NCI-H2196 treated with DMSO at 0.1 percent for 48 hours (cell line): Measurements from ENCODE around the gene ARHGAP30.
A peak's percentile ranks its signal among the peaks of the same experiment; 100 is the strongest.

Experiments used
- DNase-seq: peaks from one replicate; lab custom pipeline; 2025; ENCODE audit not compliant: unreplicated experiment; lab: John Stamatoyannopoulos, UW

The ARHGAP30 gene

GRCh38 chr1:161089938-161090337 is 20.2 kb upstream of the ARHGAP30 start:
- no peak for DNase-seq

DNA sequence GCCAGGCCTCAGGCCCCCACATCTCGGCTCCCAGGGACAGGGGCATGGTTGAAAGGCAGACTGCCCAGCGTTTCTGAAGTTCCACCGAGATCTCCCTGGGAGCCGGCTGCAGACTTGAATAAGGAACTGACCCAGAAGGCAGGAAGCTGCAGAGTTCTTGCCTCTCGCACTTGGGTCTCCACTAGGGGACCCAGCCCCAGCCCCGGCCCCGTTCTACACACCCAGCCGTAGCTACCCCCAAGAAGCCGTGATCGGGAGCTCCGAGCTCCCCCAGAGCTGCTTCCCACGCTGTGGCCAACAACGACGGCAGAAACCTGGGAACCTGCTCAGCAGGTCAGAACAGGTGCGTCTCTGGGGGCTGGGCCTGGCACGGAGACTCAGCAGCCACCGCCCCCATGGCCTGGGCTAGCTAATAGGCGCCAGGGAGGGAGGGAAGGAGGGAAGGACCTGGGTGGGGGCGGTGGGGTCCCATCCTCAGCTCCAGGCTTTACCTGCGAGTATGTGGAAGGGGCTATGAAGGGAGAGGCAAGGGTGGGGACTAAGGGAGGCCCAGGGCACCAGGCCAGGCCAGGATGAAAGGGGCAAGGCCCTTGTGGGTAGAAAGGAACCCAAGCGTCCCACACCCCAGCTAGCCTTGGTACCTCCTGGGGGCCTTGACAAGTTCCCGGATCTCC is 19.7 kb upstream of the ARHGAP30 start, which contains the start of gene NECTIN4:
Gene NECTIN4 (minus strand): TSS at position 308 of the 674 bp plus-strand sequence. CDS start 262 bp downstream, at position 46.
- no peak for DNase-seq

DNA sequence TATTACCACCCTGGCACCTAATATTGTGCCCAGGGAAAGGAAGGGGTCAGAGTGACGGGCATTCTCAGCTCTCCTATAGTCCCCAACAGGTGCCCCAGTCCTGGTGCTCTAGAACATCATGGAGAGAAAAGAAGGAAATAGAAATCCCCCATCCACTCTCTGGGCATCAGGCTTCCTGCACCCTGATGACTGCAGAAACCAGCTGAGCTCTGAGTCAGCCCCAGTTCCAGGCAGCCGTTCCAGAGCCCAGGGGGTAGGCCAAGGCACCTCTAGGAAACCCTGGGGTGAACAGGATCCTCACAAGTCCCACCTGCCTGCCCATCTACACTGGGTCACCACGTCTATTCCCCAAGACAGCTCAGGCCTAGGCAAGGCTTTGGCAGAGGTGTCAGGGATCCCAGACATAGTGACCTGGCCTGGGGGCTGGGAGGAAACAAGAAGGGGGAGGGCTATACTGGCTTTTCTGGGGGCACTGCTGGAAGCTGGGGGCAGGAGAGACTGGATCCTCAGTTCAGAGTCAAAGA is 19.0 kb upstream of the ARHGAP30 start:
- no peak for DNase-seq

DNA sequence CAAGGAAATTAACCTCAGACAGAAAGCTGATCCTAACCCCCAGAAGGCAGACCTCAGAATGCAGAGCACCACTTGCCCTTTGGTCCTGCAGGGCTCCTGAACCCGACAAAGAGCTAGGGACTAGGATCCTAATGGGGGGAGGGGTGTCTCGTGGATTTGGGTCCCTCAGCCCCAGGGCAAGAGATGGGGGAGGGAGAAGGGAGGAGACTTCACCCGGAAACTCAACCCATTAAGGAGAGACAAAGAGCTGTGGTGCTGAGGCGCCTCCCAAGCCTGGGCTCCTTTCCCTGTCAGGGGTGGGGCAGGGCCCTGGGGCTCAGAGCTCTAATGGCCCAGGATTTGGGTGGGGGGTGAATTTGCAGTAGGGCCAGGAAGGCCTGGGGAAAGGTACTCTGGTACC is 16.8 kb upstream of the ARHGAP30 start:
- DNase-seq, result no peak

- no peak for DNase-seq
Measured at GRCh38 chr1:161085165-161085564, 15.5 kb upstream of the ARHGAP30 start.

GRCh38 chr1:161084597-161084988 is 14.9 kb upstream of the ARHGAP30 start:
- DNase-seq, result no peak

GRCh38 chr1:161083748-161084596 is 14.3 kb upstream of the ARHGAP30 start:
- DNase-seq, result no peak

DNA sequence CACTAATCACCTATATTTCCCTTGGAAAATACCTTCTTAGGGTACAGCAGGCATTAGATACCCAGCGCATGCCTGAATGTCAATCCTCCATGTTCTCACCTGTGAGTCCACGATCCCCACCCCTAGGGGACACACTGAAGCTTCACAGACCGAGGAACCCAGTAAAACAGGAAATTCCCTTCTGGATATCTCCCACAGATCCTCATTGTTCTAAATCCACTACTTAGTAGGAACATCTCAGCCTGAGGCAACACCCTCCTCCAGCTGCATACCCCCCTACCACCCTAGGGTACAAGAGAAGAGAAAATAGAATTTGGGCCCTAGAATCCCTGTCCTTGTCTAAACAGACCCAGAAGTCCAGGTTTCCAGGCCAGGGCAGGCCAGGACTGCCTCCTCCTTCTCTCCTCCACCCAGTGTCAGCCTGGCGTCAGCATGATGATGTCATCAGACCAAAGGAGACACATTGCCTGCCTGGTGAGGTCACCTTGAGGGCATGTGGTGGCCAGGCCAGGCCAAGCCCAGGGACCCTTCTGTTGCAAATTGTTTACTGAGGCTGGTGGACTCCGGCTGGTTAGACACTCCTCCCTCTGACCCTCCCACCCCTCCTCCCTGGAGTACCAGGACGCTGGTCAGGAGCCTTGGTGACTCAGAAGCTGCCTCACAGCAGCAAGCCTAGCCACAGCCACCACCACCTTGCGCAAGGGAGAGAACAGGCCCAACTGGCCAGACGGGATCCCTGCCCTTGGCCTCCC is 13.5 kb upstream of the ARHGAP30 start:
- DNase-seq, result peak; percentile 44

DNA sequence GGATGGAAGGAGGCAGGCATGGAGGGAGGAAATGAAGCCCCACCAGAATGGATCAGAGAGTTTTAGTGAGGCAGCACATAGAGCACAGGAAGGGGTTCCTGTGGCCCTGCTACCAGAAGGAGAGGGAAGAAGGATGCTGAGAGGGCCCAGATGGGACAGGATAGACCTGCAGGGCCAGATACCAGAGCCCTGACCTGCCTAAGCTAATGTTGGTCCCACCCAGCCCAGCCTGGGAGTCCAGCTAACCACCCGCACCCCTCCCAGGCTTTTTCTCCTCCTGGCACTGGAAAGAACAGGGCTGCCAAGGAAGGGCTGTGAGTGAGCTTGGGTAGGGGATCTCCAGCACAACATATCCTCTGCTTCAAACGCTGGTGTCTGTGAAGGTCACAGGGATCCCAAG is 12.8 kb upstream of the ARHGAP30 start:
- DNase-seq, result no peak

GRCh38 chr1:161081519-161081918 is 11.8 kb upstream of the ARHGAP30 start:
- no peak for DNase-seq

DNA sequence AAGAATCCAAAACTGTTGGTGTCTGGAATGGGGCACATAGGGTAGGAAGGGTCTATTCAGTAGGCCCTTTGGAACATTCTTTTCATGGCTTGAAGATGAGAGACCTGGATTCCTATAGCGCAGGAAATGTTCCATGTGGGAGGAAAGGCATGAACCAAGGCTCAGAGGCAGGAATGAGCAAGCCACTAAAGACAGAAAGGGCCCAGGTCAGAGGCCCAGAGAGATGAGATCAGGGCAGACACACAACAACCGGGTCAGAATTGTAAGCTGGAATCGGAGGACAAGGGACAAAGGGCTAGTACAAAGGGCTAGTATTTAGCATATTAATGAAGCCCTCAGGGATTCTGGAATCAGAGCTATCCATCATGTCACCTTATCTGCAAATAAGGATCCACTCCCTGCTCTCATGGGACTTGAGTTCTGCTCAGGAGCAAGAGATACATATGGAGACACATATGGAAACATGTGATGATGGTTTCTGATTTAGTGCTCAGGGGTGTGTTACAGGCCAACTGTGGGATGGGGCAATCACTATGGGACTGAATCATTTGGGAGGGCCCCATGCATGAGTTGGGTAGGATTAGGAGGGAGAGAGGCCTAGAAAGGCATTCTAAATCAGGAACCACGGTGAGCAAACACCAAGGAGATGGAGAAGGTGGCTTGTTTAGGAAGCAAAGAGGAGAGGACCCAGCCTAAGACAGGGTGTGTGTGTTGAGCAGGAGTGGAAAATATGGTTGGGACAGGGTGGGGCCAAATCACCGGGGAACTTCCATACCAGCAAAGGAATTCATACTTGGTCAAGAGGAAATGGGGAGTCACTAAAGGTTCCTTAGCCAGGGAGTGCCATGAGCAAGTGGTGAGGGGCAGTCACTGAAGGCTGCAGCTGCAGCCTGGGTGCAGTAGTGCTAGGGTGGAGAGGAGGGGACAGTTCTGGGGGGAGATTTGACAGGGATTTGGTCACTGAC is 11.0 kb upstream of the ARHGAP30 start:
- no peak for DNase-seq

GRCh38 chr1:161079436-161080110 is 9.9 kb upstream of the ARHGAP30 start:
- DNase-seq, result no peak

- DNase-seq, result no peak
Measured at GRCh38 chr1:161077426-161077825, 7.7 kb upstream of the ARHGAP30 start.

- no peak for DNase-seq
Measured at GRCh38 chr1:161076410-161076809, 6.7 kb upstream of the ARHGAP30 start.

DNA sequence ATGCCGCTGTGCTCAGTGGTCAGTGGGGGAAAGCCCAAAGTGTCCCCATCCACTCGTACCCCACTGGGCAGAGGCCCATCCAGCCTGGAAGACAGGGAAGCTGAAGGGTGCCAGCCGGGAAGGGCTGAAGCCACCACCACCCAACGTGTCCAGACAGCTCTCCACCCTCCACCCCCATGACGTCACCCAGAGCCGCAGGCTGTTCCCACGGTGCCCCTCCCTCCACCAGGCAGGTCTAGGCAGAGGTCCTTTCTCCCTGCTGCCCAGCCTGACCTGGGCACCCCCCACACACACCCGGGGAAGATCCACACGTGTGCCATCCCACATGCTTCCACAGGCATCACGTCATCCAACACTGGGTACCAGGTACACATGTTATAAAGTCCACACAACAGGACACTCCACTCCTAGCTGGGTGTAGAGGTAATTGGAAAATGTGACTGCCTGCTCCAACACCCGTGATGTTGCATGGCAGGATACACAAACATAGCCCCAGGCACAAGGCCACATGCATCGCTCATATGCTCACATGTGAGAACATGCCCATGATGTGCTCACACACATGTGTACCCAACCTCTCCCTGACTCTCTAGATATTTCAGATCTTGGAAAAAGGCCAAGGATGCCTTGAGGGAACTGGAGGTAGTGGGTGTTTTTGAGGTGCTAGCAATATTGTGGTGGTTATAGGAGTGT is 5.1 kb upstream of the ARHGAP30 start:
- no peak for DNase-seq

DNA sequence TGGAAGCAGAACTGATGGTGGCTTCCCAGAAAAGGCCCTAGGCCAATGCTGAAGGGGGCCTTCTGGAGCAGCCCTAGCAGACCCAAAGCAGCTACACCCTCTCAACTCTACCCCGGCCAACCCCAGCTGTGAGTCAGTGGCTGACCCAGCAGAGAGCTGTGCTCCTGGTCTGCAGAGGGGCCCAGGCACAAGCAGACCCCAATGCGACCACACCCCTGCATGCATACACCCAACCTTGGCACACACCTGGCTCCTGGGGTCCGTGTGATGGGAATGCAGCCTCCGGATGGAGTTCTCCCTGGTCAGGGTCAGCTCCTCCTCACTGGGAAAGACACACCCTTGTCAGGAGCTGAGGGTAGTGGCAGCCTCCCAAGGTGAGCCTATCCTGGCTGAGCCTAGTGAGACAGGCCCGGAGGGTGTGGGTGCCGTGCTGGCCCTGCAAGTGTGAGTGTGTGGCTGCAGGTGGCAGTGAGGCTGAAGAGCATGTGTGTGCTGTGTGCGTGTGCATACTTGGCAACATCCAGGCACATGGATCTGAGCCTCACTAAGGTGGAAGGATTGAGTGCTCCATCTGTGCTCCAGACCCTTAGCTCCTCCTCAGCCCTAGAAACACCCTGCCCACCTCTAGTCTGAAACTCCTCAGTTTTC is 3.9 kb upstream of the ARHGAP30 start:
- no peak for DNase-seq

GRCh38 chr1:161072751-161073449 is 3.2 kb upstream of the ARHGAP30 start:
- DNase-seq, result no peak

DNA sequence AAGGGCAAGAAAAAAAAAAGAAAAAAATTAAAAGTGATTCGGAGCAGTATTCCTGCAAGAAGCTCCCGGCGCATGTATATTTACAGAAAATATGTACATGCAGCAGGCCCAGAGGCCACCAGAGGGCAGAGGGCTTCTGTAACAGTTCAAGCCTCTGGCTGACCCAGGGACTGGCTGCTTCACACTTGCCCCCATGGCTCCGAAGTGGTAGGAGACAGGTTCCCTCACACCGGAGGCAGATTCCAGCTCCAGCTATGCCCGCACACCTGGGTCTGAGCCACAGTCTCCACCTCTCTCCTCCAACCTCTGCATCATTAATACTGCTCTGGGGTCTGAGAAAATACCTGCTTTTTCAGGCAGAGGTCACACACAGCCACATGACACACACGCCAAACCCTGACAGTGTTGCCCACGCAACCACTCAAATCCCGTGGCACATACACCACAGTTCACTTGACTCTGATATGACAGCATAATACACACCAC is 2.2 kb upstream of the ARHGAP30 start:
- no peak for DNase-seq
